Raji (cell line): ENCODE measurements around the gene LACTB.

Experiments used
- POLR2A ChIP-seq: IDR thresholded peaks from 2 replicates; pipeline ENCODE4 v1.6.1; 2011; ENCODE audit warnings: low read depth, low read length, control low read depth; ENCODE audit not compliant: insufficient read depth

The LACTB gene

GRCh38 chr15:63121382-63122001, at the start of gene LACTB:
LACTB (plus strand) TSS chr15:63121861; CDS start chr15:63121872, 11 bp downstream.
- TF ChIP-seq POLR2A = no peak

- TF ChIP-seq POLR2A = no peak
These were observed 49.5 kb upstream of the LACTB start for GRCh38 chr15:63072023-63072650.

GRCh38 chr15:63072809-63073277, 48.8 kb upstream of the LACTB start:
- no peak for TF ChIP-seq POLR2A

- TF ChIP-seq POLR2A = no peak
These were observed 48.0 kb upstream of the LACTB start for GRCh38 chr15:63073497-63074172.

- TF ChIP-seq POLR2A = no peak
These were observed 46.4 kb upstream of the LACTB start for GRCh38 chr15:63075015-63075983.

GRCh38 chr15:63075984-63076713, 45.5 kb upstream of the LACTB start:
- TF ChIP-seq POLR2A = no peak

- no peak for TF ChIP-seq POLR2A
These were observed 45.0 kb upstream of the LACTB start for GRCh38 chr15:63076714-63077046.

- TF ChIP-seq POLR2A = no peak
These were observed 43.7 kb upstream of the LACTB start for GRCh38 chr15:63077952-63078351.

- TF ChIP-seq POLR2A = no peak
These were observed 41.6 kb upstream of the LACTB start for GRCh38 chr15:63079947-63080626.

GRCh38 chr15:63080634-63081250, 40.9 kb upstream of the LACTB start:
- TF ChIP-seq POLR2A = no peak

GRCh38 chr15:63082366-63082765, 39.3 kb upstream of the LACTB start:
- TF ChIP-seq POLR2A = no peak

GRCh38 chr15:63083044-63083443, 38.6 kb upstream of the LACTB start:
- no peak for TF ChIP-seq POLR2A

GRCh38 chr15:63083541-63083940, 38.1 kb upstream of the LACTB start:
- TF ChIP-seq POLR2A = no peak

- no peak for TF ChIP-seq POLR2A
These were observed 36.9 kb upstream of the LACTB start for GRCh38 chr15:63084806-63085205.

GRCh38 chr15:63085289-63085688, 36.4 kb upstream of the LACTB start:
- no peak for TF ChIP-seq POLR2A
